GM18499 (cell line): ENCODE measurements around the gene ARID2.
A peak's percentile ranks its signal among the peaks of the same experiment; 100 is the strongest.

Source experiments
- ATAC-seq: cut with Tn5 transposase; IDR thresholded peaks from one replicate; pipeline ENCODE4 v1.9.1; 2021; ENCODE audit warnings: moderate number of reproducible peaks; ENCODE audit not compliant: insufficient read depth, unreplicated experiment

The ARID2 gene

DNA sequence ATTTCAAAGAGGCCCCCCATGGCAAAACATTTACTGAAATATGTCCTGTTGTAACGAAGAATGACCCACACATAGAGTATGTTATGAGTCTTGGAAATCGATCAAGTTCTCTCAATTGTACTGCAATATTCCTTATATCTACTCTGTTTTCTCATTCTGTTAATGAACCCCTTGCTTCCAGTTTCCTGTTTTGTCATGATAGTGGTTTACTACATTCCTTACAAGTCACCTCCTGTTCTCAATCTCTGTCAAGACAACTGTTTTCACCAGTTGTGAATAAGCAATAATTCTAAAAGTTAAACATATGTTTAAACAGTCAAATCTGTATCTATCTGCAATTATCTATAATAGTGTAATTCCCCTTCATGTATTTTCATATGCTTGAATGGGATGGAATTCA is 16.4 kb upstream of the ARID2 start:
- no peak for ATAC-seq

DNA sequence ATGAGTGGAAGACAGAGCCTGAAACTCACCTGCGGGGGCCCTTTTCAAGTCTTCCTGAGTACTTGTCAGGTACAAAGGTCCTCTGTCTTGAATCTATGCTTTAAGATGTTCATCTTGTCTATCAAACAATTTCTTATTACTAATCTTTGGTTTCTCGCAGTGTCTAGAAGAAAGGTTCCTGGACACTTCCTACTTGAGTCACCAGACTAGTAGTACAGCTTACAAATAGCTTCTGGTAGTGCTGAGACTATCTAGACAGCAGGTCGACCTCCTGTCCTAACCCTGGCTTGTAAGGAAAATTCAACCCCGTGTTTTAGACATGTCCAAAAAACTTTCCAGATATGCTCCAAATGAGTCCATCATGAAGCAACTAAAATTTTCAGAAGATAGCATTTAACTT is 11.2 kb upstream of the ARID2 start:
- ATAC-seq = no peak

DNA sequence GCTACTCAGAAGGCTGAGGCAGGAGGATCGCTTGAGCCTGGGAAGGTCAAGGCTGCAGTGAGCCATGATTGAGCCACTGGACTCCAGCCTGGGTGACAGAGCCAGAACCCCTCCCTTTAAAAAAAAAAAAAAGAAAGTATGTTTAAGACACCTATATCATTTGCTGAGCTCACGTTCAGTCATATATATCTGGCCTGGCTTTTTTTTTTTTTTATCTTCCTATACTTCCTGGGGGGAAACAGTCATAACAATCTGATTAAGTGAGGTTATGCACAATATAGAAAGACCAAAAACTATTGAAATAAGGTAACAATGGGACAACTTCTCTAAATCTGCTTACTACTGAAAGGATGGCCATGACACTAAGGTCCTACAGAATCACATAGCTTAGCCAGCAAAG is 9.4 kb upstream of the ARID2 start:
- no peak for ATAC-seq

DNA sequence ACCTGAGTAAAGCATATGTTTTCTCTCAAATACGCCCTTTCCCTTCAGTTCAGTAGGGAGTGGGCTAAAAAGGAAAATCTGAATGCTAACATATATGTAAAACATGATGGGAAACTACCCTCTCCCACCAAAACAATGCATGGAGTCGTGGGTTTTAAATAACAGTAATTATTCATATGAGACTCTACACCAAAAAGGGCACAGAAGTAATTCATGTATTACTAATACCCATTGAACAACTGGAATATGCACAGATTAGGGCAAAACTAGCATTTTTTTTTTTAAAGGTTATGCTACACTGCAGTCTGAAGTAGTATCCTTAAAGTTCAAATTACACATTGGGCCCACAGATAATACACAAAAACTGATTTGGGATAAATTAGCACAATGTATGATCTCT is 8.1 kb upstream of the ARID2 start:
- ATAC-seq = no peak

DNA sequence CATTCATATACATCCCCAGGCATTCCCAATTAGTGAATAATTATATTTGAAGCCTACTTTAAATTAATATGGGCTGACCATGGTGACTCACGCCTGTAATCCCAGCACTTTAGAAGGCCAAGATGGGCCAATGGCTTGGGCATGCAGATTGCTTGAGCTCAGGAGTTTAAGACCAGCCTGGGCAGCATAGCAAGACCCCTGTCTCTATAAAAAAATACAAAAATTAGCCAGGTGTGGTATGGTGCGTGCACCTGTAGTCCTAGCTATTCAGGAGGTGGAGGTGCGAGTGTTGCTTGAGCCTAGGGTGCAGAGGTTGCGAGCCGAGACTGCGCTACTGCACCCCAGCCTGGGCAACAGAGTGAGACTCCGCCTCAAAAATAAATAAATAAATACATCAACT is 7.6 kb upstream of the ARID2 start:
- no peak for ATAC-seq

DNA sequence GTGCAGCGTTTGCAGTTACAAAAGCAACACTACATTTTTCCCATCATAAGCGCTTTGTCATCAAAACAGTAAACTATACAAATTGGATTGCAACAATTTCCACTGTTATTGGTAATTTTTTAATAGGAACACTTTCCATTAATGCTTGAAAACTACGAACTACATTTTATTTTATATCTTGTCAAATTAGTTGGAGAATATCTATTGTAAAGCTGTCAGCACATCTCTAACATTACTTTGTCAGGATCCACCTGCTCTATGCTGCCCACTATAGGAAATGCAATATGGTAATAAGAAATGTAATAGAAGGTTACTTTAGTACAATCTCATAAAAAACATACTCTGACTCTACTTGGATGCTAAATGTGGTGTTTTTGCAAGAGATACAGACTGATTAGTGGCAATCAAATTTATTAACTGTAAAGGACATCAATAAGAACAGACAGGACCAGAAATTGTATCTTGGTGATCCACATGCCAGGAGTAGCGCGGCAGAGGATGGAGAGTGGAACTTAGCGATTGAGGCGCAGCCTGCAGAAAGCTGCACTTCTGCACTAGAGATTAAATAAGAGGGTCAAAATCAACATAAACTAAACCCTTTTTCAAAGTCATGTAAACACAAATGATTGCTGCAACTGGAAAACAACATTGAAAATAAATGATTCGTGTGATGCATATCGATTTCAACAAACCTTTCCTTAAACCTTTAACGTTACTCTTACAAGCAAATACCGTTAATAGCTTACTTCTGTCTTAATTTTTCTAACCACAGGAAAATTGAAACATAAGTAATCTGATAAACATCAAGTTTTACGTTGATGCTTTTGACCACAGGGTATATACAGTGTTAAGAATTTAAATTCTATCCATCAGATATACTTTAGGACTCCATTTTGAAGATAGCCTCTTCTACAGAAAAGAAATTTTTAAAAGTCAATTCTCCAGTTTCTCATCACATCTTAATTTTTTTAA is 3.6 kb upstream of the ARID2 start:
- ATAC-seq = no peak

DNA sequence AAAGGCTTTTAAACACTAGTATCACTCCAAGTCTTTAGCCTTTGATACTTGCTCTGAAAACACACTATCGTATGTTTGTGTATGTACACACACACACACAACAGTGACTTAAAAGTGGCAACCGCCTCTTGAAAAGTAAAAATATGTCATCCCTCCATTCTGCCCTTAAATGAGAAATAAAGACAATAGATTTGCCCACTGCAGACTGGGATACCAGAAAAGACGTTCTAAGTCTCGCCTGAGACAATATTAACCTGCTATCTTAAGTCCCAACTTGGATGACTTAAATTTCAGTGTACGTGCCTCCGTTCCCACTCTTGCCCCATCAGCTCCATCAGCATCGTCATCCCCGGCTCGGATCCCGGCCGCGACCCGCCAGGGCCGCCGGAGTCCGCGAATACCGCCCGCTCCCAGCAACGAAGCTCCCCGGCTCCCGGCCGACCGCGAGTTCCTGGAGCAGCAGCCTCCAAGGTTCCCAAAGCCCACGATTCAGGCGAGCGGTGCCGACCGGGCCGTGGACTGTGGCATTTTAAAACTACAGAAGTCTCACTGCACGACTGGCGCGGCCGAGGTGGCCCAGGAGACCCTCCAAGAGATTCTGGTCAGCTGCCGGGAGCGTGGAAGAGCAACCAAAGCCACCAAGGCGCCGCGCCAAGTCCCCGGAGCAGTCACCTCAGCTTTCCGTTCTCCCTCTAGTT is 2.8 kb upstream of the ARID2 start:
- ATAC-seq = no peak

DNA sequence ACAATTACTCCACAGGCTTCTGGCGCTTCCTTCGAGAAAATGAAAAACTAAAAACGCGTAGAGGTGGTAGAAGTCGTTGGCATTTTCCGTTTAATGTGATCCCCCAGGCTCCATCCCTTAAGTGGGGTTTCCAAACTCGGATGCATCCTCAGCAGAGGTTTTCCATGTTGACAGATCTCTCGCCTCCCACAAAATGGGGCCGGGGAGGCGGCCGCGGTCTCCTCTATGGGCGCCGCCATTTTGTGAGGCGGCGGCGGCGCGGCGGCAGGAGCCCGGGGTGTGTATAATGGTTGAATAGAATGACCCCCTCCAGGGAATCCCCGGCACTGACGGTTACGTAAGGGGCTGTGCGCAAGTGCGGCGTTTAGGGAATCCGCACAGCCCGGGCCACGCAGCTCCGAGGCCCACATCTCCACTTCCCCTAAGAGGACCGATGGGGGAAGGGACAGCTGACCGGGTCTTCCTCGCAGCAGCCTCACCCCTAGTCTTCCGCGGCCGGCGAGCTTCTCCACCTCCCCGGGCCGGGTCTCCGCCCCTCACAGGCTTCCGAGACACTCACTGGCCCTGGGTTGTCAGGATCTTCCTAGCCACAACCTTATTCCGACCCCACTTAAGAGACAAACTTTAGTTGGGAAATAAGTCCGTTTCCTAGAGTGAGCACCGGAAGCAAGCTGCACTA is 2.1 kb upstream of the ARID2 start:
- peak; percentile 45 for ATAC-seq

DNA sequence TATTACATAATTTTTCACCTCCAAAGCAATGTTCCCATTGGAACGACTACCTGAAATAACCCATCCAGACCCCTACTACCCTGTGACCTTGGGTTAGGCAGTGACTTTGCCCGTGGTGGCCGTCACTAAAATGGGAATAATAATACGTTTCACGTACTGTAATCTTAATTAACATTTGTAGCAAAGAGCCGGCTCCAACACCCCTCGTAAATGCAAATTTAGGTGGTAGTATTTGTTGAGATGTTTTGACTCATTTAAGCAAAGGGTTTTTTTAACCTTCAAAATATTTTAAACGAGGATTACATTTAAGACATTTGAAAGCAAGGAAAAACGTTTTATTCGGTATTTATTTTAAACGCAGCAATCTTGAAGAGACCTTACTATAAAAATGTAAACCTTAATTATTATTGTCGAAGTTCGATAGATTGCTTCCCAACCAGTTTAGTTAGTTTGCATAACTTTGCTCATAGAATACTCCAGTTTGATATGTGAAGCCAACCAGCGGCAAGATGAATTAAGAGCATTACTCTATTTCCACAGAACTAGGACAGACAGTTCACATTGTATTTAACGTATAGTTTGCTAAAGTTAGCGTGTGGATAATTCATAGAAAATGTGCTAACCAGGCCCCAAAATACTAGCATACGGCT is 1.4 kb upstream of the ARID2 start:
- ATAC-seq = no peak

DNA sequence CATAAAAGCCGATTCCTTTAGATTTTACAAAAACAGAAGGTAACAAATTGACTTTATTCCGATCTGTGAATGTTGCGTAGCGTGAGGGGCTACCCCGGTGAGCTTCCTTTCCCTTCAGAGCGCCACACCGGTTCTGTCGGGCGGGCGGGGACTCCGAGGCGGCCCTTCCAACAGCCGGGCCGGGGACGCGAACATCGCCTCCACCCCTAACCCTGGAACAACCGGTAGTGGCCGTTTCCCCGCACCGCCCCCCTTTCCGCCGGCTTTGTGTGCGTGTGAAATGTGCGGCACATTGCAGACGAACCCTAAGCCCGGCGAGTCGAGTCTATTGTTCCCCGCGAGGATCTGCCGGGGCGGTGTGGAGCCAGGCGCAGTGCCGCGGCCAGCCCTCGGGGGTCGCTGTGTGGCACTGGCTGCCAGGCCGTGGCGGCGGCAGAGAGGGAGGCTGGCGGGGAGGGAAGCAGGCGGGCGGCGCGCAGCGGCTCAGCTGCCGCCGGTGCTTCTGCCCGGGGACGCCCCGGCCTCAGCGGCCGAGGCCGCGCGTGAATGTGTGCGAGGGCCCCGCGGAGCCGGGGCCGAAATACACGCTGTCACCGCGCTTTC is 775 bp upstream of the ARID2 start:
- peak; percentile 32 for ATAC-seq

DNA sequence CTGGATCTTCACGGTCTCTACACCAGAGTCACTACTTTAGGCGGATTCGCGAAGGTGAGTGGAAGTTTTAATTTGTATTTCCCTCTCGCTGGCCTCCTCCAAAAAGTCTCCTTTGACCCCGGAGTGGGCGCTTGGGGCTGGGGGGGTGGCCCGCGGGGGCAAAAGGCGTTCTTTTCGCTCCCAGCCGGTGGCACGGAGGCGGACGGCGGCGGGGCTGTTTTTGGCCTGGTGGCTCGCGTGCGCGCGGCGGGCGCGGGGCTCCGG is 510 bp downstream of the ARID2 start:
- no peak for ATAC-seq

DNA sequence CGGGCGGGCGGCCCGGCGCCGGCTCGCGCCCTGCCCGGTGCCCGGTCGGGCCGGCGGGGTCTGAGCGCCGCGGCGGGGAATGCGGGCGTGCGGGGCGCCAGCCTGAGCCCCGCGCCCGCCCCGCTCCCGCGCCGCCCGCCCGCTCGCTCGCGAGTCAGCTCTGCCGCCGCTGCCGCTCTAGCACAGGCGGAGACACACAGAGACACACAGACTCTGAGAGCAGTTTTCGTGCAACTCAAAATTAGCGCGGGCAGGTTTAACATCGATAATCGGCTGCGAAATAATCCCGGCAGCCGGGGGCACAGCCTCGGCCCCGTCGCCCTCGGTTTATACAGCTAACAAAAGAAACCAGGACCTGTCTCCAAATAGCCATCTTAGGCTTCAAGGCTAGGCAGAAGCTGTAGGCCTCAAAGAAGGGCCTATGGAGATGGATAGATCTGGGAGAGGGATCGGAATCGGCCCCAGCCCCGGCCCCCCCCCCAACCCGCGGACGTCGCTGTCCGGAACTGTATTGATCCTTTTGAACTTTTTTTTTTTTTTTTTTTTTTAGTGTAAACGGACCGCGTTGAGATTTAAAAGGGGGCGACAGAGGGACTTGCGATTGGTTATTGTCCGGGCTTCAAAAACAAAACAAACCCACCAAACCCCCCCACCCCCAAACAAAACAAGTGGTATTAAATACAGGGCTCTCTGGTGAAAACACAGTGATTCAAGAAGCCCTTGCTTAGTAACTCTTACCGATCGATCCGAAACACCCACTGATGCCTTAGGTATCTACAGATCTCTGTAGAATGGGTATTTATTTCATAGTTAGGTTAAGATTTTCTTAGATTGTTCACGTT is 1.1 kb downstream of the ARID2 start:
- no peak for ATAC-seq

DNA sequence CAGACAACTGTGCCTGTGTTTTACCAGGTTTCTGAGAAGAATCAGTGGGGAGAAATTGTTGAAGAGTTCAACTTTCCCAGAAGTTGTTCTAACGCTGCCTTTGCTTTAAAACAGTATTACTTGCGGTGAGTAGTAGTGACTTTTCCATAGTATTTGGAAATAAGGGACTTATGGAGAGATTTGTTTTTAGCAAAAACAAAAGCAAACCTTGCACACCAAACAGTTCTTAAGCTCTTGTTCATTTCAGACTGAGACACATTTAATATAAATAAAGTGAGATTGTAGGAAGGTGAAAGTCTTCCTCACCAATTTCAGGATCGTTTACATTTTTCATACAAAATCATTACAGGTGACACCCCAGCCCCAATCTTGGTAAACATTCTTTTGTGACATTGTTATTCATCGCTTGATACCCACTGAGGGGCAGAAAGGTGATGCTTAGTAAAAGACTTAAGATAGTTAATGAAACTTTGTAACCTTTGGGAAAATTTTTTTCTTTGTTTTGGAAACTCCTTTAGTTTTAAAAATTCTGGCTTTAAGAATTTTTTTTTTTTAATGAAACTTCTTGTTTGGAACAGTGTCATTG is 1.8 kb downstream of the ARID2 start:
- ATAC-seq = no peak

DNA sequence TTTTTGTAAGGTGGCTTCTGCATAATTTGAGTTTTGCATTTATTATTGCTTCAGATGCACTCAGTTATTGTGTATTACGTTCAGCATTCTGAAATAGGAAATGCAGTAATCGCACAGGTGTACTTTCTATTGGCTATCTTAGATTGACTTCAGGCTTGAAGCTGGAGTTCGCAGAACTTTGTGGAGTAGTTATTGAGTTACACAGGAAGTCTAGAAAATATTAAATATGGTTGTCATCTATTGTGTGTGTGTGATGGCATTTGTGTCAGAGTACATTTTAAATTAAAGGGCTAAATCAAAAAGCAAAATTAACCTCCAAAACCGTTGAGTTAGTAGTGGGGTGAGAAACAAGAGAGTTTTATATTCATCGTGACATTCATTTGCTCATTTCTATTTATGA is 2.7 kb downstream of the ARID2 start:
- ATAC-seq = no peak

DNA sequence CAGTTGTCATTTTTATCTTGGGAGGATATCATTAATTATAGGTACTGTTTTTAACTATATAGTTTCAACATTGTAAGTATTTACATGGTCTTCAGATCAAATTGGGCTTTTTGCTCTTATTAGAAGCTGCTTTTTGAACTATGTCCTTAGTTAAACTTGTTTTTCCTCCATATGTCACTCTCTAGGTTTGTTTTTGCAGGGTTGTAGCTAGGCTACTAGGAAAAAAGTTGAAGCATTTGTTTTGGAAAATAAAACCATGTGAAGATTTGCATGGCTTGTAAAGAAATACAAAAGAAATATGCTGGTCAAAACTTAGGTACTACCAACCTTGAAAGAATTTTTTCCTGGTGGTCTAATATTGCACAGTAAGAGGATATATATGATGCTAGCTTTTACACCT is 3.4 kb downstream of the ARID2 start:
- ATAC-seq = no peak

DNA sequence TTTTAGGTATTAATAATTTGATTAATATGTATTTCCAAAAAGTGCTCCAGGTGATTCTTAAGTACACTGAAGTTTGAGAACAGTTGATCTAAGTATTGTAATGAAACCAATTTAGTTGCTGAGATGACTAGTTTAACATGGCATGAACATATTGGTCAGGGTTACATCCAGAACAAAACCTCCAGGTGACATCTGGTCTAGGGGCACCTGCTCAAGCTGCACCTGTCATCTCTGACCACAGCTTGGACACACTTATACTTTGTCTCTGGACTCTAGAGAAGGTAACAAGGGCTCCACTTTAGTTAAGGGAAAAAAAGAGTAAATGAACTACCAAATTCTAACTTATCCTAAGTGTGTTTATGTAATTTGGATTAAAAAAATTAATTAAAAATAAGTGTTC is 8.1 kb downstream of the ARID2 start:
- ATAC-seq = no peak

DNA sequence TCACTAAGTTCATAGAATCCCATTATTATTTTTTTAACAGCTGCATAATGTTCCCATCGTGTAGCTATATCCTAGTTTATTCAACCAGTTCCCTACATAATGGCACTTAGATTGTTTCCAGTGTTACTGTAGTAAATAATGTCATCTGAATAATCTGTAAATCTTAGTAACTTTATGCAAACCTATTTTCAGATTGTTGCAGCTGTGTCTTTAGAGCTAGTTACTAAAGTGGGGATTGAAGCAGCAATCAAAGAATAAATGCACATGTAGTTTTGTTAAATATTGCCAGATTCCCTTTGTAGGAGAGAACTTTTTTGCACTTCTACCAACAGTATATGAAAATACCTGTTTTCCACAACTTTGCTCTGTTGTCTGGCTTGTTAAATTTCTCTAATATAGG is 13.1 kb downstream of the ARID2 start:
- ATAC-seq = no peak

DNA sequence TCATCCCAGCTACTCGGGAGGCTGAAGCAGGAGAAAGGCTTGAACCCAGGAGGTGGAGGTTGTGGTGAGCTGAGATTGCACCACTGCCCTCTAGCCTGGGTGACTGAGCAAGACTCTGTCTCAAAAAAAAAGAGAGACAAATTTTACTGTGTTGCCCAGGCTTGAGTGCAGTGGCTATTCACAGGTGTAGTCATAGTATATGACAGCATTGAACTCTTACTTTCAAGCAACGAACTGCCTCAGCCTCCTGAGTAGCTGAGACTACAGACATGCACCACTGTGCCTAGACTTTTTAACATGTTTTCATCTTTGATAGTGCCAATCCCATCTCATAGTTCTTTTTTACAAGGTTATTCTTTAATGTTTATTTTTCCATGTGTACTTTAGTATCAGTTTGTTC is 13.7 kb downstream of the ARID2 start:
- ATAC-seq = no peak

DNA sequence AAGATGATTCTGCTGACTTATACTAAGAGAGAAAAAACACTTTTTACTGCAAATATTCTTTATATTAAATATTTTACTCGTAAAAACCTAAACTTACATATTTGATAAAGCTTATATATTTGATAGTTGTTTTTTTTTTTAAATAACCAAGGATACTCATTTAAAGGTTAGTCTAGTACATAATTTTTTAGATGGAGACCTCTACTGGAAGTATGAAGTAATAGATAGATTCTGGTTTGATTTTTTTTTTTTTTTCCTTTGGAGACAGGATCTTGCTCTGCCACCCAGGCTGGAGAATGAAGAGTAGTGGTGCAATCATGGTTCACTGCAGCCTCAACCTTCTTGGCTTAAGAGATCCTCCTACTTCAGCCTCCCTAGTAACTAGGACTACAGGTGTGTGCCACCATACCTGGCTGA is 16.4 kb downstream of the ARID2 start:
- ATAC-seq = no peak
